ENCODE results near the gene GALNT12. TPM values are rescaled to one million over a fixed set of nuclear protein-coding genes. Genes with fewer than 3 reads are reported as not detected.
A peak's percentile ranks its signal among the peaks of the same experiment; 100 is the strongest.

The GALNT12 gene
- total and polyA plus RNA-seq, 8 donors: 14.6 to 24.6 (median 19.6) TPM

GRCh38 chr9:98861781-98862504 lies 54.5 kb downstream of the GALNT12 start:
- intact Hi-C loops (cut with DNase I): loop anchor here in 1 of 2 donors (5.0 kb wide), 1 partner anchor 135 kb away; no protein-coding TSS in a partner anchor
- Histone ChIP-seq H3K27ac (no peak overlapping the region), H3K9me3 (no peaks in the 10 kb centered on the region), H3K4me3 (no peak overlapping the region), H3K36me3 (no peaks in the 10 kb centered on the region), H3K27me3 (no peaks in the 10 kb centered on the region), H3K4me1 (peaks cover 13% of the 10 kb centered on the region in 2 donors)
- DNase-seq (no peak), ATAC-seq (peak; percentile 42)
- TF ChIP-seq, protein P1, sequence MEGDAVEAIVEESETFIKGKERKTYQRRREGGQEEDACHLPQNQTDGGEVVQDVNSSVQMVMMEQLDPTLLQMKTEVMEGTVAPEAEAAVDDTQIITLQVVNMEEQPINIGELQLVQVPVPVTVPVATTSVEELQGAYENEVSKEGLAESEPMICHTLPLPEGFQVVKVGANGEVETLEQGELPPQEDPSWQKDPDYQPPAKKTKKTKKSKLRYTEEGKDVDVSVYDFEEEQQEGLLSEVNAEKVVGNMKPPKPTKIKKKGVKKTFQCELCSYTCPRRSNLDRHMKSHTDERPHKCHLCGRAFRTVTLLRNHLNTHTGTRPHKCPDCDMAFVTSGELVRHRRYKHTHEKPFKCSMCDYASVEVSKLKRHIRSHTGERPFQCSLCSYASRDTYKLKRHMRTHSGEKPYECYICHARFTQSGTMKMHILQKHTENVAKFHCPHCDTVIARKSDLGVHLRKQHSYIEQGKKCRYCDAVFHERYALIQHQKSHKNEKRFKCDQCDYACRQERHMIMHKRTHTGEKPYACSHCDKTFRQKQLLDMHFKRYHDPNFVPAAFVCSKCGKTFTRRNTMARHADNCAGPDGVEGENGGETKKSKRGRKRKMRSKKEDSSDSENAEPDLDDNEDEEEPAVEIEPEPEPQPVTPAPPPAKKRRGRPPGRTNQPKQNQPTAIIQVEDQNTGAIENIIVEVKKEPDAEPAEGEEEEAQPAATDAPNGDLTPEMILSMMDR (IDR thresholded peaks at IDR 0.05): no peak

GRCh38 chr9:98862936-98863335 lies 55.5 kb downstream of the GALNT12 start:
- TF ChIP-seq, protein P1 (IDR thresholded peaks at IDR 0.05): no peak
- no peak overlapping the region for H3K27ac ChIP-seq
- no peak overlapping the region for H3K4me3 ChIP-seq
- H3K36me3 ChIP-seq: no peaks in the 10 kb centered on the region
- intact Hi-C loops (cut with DNase I): loop anchor here in 1 of 2 donors (5.0 kb wide), 1 partner anchor 134 kb away; no protein-coding TSS in a partner anchor
- no peaks in the 10 kb centered on the region for H3K9me3 ChIP-seq
- no peak for DNase-seq
- no peak for ATAC-seq
- H3K4me1 ChIP-seq: peaks cover 16 to 23% of the 10 kb centered on the region in 2 donors
- no peaks in the 10 kb centered on the region for H3K27me3 ChIP-seq

DNA sequence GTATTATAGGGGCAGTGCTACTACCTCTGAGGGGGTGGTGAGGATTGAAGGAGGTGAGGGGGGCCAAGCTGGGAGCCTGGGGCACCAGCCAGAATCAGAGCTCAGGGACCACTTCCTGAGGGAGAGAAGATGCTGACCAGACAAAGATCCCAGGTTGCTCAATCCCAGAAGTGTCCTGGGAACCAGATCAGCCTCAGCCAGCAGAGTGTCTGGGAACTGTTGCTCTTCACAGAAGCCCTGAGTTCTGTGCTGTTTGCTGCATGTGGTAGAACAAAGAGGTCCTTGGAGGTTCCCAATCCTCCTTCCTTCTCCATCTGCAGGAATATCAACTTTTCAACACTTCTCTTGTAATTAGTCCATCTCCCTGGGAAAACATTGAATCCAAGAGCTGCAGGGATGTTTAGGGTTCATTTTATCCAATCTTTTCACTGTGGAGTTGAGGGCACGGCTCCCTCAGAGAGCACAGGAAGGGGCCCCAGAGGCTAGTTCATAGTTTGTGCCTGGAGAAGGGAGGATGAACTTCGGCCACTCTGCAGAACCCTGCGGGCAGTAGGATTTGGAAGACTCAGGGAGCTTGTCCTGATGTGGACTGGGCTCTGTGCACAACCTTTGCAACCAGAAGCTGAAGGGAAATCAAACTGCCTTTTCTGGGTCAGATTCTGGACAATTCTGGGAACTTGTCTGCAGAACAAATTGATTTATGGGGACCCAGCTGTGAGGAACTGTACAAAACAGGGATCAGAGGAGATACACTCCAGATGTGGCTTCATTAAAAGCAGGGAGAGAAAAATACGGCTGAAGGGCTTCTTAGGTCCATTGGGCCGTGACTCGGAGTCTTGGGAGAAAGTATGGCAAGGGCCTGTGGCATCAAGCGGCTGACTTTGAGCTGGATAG lies 57.1 kb downstream of the GALNT12 start:
- ATAC-seq: no peak
- H3K27me3 ChIP-seq: no peaks in the 10 kb centered on the region
- H3K27ac ChIP-seq: no peak overlapping the region
- H3K9me3 ChIP-seq: no peaks in the 10 kb centered on the region
- DNase-seq: no peak
- TF ChIP-seq, protein P1 (IDR thresholded peaks at IDR 0.05): no peak
- peaks cover 16 to 28% of the 10 kb centered on the region in 2 donors for H3K4me1 ChIP-seq
- intact Hi-C loops (cut with DNase I): loop anchor here in 1 of 2 donors (5.0 kb wide), 1 partner anchor 133 kb away; no protein-coding TSS in a partner anchor
- no peaks in the 10 kb centered on the region for H3K36me3 ChIP-seq
- H3K4me3 ChIP-seq: no peak overlapping the region

GRCh38 chr9:98865284-98865875 lies 57.9 kb downstream of the GALNT12 start:
- H3K36me3 ChIP-seq: no peaks in the 10 kb centered on the region
- ATAC-seq: no peak
- peaks cover 16 to 28% of the 10 kb centered on the region in 2 donors for H3K4me1 ChIP-seq
- no peaks in the 10 kb centered on the region for H3K27me3 ChIP-seq
- no peaks in the 10 kb centered on the region for H3K9me3 ChIP-seq
- intact Hi-C loops (cut with DNase I): no loop called here
- no peak overlapping the region for H3K4me3 ChIP-seq
- no peak for DNase-seq
- no peak overlapping the region for H3K27ac ChIP-seq
- TF ChIP-seq, protein P1 (IDR thresholded peaks at IDR 0.05): no peak

All from left lung (tissue), 10 donors.